Tibial nerve (tissue), 4 donors: ENCODE data around the gene ST8SIA4. TPM values are rescaled to one million over a fixed set of nuclear protein-coding genes. Genes with fewer than 3 reads are reported as not detected.

Experiments
- DNase-seq, 2 donors: peaks; one replicate each; pipeline ENCODE4 v3.0.0-alpha.2; 2019; ENCODE audit warnings: low spot score in 2 of 2
- H3K27ac ChIP-seq, 4 donors: fragments of 200-600 bp; sonication (generic) in 3 of 4; one replicate each; pipeline ENCODE4 v1.5.1; 2017 to 2019; ENCODE audit warnings: mild to moderate bottlenecking in 1 of 4
- H3K27me3 ChIP-seq, 2 donors: fragments of 200-600 bp; sonication (generic) in 1 of 2; one replicate each; pipeline versions ENCODE4 v1.5.1 to v1.6.0; 2017 to 2019
- H3K36me3 ChIP-seq, 3 donors: fragments of 200-600 bp; sonication (generic); one replicate each; pipeline ENCODE4 v1.5.1; 2018 to 2019
- H3K4me1 ChIP-seq, 4 donors: fragments of 200-600 bp; sonication (generic) in 3 of 4; one replicate each; pipeline ENCODE4 v1.5.1; 2017 to 2019
- H3K4me3 ChIP-seq, 4 donors: fragments of 200-600 bp; sonication (generic) in 3 of 4; one replicate each; pipeline ENCODE4 v1.5.1; 2017 to 2019; ENCODE audit warnings: mild to moderate bottlenecking in 1 of 4, moderate library complexity in 1 of 4
- H3K9me3 ChIP-seq, 4 donors: fragments of 200-600 bp; sonication (generic) in 3 of 4; one replicate each; pipeline ENCODE4 v1.5.1; 2017 to 2019
- EP300 ChIP-seq, 2 donors: sonication (generic); formaldehyde crosslinking; IDR thresholded peaks; one replicate each; pipeline ENCODE4 v1.6.1; 2017; ENCODE audit warnings: antibody characterized with exemption in 2 of 2, mild to moderate bottlenecking in 1 of 2
- POLR2A ChIP-seq, 2 donors: fragments of 450-650 bp; IDR thresholded peaks; one replicate each; pipeline ENCODE4 v1.6.1; 2017; ENCODE audit warnings: antibody characterized with exemption in 2 of 2, mild to moderate bottlenecking in 2 of 2, moderate library complexity in 2 of 2
- WGBS, 2 donors: methylation state at CpG; one replicate each; pipeline ENCODE4 v1.1.5; 2018; 5-methylcytosine and 5-hydroxymethylcytosine counted together
- total RNA-seq, 4 donors: library from RNA; depleted of rRNA; stranded (reverse); fragments of >200 nt; gene quantifications; one replicate each; pipeline ENCODE4 v1.1.0, GENCODE V29; 2016
- TF ChIP-seq, protein P1 (sequence below), 5 experiments: fragments of 200-600 bp in 3 of 5; fragments of 450-650 bp in 2 of 5; sonication (generic) in 3 of 5; IDR thresholded peaks; one replicate each; pipeline ENCODE4 v1.5.1; 2016 to 2019; ENCODE audit warnings: antibody characterized with exemption in 5 of 5, mild to moderate bottlenecking in 3 of 5, moderate library complexity in 2 of 5

Gene ST8SIA4
- total RNA-seq, 4 donors from 2014 or later: 1.8 to 5.7 (median 3.5) TPM

DNA sequence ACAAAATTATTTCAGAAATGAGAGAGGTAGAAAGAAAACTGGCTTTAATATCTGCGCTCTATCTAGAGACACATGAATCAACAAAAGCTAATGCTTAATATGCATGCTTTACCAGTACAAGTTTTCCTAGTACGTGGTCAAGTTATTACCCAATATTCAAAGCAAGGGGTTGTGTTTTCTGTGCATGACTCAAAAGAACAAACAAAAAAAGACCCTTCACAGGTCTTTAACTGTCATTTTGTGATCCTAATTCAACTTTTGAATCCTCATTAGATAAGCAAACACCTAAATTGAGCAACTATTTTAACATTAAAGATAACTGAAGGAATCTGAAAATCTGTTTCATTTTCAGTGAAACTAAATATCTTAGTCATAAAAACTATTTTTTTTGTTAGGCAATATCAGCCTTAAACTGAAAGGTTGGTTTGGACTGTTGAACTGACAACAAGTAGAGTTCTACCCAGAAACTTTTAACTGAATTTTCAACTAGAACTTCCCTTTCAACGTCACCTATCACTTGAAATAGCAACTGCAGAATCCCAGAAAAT lies 12.5 kb downstream of the ST8SIA4 start:
- Histone ChIP-seq H3K27me3 (no peaks in the 10 kb centered on the region), H3K4me3 (peak overlapping the region in 3 of 4 donors; percentile 10 to 30 (median 24)), H3K4me1 (no peaks in the 10 kb centered on the region), H3K27ac (peak overlapping the region in 3 of 4 donors; percentile 53 to 71 (median 60)), H3K36me3 (no peaks in the 10 kb centered on the region), H3K9me3 (no peaks in the 10 kb centered on the region)
- no peak for DNase-seq
- TF ChIP-seq, protein P1, sequence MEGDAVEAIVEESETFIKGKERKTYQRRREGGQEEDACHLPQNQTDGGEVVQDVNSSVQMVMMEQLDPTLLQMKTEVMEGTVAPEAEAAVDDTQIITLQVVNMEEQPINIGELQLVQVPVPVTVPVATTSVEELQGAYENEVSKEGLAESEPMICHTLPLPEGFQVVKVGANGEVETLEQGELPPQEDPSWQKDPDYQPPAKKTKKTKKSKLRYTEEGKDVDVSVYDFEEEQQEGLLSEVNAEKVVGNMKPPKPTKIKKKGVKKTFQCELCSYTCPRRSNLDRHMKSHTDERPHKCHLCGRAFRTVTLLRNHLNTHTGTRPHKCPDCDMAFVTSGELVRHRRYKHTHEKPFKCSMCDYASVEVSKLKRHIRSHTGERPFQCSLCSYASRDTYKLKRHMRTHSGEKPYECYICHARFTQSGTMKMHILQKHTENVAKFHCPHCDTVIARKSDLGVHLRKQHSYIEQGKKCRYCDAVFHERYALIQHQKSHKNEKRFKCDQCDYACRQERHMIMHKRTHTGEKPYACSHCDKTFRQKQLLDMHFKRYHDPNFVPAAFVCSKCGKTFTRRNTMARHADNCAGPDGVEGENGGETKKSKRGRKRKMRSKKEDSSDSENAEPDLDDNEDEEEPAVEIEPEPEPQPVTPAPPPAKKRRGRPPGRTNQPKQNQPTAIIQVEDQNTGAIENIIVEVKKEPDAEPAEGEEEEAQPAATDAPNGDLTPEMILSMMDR (IDR thresholded peaks at IDR 0.05): no peak
- TF ChIP-seq EP300 (IDR thresholded peaks at IDR 0.05) (no peak), POLR2A (IDR thresholded peaks at IDR 0.05) (no peak)
- 36 to 50% methylated on average over 3 of the region's 3 CpGs for WGBS, 2 donors

DNA sequence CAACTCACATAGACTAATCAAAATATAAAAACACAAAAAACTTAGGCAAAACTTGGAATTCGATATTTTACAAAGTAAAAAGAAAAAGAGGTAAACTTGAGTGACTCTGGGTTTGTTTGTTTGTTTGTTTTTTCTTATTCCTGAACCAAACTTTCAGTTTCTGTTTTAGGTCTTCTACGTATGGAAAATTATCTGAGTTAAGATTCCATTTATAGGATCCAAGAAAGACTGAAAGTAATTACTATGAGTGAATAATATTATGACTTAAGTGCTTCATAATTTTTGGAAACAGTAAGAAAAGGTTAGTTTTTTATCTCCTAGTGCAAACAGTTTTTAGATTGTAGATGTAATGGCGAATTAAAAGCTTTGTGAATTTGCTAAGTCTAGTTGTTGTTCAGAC lies 13.2 kb downstream of the ST8SIA4 start:
- WGBS, 2 donors: 39 to 45% methylated on average over 3 of the region's 3 CpGs
- no peaks in the 10 kb centered on the region for H3K4me1 ChIP-seq
- no peaks in the 10 kb centered on the region for H3K9me3 ChIP-seq
- H3K4me3 ChIP-seq: peak overlapping the region; percentile 3 to 30 (median 17)
- H3K27me3 ChIP-seq: no peaks in the 10 kb centered on the region
- no peaks in the 10 kb centered on the region for H3K36me3 ChIP-seq
- peak overlapping the region in 3 of 4 donors; percentile 53 to 71 (median 60) for H3K27ac ChIP-seq
- TF ChIP-seq, protein P1 (IDR thresholded peaks at IDR 0.05): no peak
- no peak for TF ChIP-seq EP300 (IDR thresholded peaks at IDR 0.05)
- TF ChIP-seq POLR2A (IDR thresholded peaks at IDR 0.05): no peak
- DNase-seq: no peak

DNA sequence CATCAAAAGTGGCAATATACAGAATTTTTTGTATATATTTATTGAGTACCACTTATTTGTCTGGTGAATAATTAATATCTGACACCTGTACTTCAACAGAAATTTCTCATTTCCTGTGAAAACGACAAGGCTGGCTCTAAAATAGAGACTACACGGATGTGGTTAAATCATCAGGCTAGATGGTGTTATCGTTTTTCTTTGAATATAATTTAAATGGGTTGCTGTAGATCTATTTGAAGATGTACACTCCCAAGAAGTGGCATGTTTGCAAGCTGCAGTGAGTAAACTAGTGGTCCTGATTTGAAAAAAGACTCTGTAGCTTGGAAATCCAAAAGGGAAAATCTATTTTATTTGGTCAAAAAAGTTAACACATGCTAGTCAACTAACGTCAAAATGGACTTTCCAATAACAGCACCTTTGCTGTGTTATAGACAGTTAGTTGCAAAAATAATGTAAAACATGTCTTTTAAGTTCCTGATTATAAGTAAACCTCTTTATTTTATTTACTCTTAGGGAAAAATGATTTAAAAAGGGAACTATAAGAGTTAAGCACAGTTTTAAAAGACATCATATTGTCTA lies 13.8 kb downstream of the ST8SIA4 start:
- H3K27ac ChIP-seq: peak overlapping the region in 2 of 4 donors; percentile 53 to 71
- DNase-seq: no peak
- WGBS, 2 donors: 47 to 60% methylated on average over 4 of the region's 4 CpGs
- peak overlapping the region in 2 of 4 donors; percentile 3 to 30 for H3K4me3 ChIP-seq
- no peaks in the 10 kb centered on the region for H3K4me1 ChIP-seq
- no peak for TF ChIP-seq POLR2A (IDR thresholded peaks at IDR 0.05)
- TF ChIP-seq, protein P1 (IDR thresholded peaks at IDR 0.05): no peak
- TF ChIP-seq EP300 (IDR thresholded peaks at IDR 0.05): no peak
- H3K9me3 ChIP-seq: no peaks in the 10 kb centered on the region
- no peaks in the 10 kb centered on the region for H3K27me3 ChIP-seq
- no peaks in the 10 kb centered on the region for H3K36me3 ChIP-seq

DNA sequence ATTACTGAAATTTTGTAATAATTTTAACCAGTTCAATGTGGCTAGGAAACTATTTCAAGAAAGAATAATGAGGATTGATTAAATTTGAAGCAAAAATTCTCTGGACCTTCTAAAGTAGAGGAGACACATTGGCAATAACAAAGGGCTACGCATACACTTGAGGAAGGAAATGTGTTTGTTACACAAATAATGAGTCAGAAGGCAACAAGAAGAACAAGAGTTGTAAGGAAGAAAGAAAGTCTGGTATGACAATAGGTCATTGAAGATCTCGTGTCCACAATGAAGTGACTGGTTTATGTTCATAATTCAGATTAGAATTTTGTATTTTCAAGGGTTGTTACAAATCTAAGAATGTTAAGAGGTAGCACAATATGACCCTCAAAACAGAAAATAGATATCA lies 25.8 kb downstream of the ST8SIA4 start:
- 53 to 60% methylated on average over 2 of the region's 2 CpGs for WGBS, 2 donors

More for the DNA sequence above, 25.8 kb downstream of the ST8SIA4 start:
- Histone ChIP-seq H3K4me3 (no peak overlapping the region), H3K9me3 (no peaks in the 10 kb centered on the region), H3K27me3 (no peaks in the 10 kb centered on the region), H3K36me3 (no peaks in the 10 kb centered on the region), H3K4me1 (no peaks in the 10 kb centered on the region), H3K27ac (no peak overlapping the region)
- TF ChIP-seq EP300 (IDR thresholded peaks at IDR 0.05) (no peak), POLR2A (IDR thresholded peaks at IDR 0.05) (no peak)
- TF ChIP-seq, protein P1 (IDR thresholded peaks at IDR 0.05): no peak
- no peak for DNase-seq
